ENCODE measurements around the gene NFIB.

NFIB gene

GRCh38 chr9:14248149-14248548 is 65.8 kb downstream of the NFIB start:
- H3K4me3 ChIP-seq (ENCODE audit: low read depth, low read length) = no peak overlapping the region
- no peak for DNase-seq (ENCODE audit: low read depth)
- TF ChIP-seq CTCF (IDR thresholded peaks at IDR 0.05; ENCODE audit: insufficient read depth, low read depth, low read length, missing control alignments) = no peak

GRCh38 chr9:14247577-14247976 is 66.4 kb downstream of the NFIB start:
- H3K4me3 ChIP-seq (ENCODE audit: low read depth, low read length) = no peak overlapping the region
- DNase-seq (ENCODE audit: low read depth) = no peak
- no peak for TF ChIP-seq CTCF (IDR thresholded peaks at IDR 0.05; ENCODE audit: insufficient read depth, low read depth, low read length, missing control alignments)

GRCh38 chr9:14246951-14247350 is 67.0 kb downstream of the NFIB start:
- no peak overlapping the region for H3K4me3 ChIP-seq (ENCODE audit: low read depth, low read length)
- DNase-seq (ENCODE audit: low read depth) = no peak
- TF ChIP-seq CTCF (IDR thresholded peaks at IDR 0.05; ENCODE audit: insufficient read depth, low read depth, low read length, missing control alignments) = no peak

GRCh38 chr9:14245901-14246525 is 67.9 kb downstream of the NFIB start:
- TF ChIP-seq CTCF (IDR thresholded peaks at IDR 0.05; ENCODE audit: insufficient read depth, low read depth, low read length, missing control alignments) = no peak
- H3K4me3 ChIP-seq (ENCODE audit: low read depth, low read length) = no peak overlapping the region
- no peak for DNase-seq (ENCODE audit: low read depth)

- H3K4me3 ChIP-seq (ENCODE audit: low read depth, low read length) = no peak overlapping the region
- no peak for TF ChIP-seq CTCF (IDR thresholded peaks at IDR 0.05; ENCODE audit: insufficient read depth, low read depth, low read length, missing control alignments)
- no peak for DNase-seq (ENCODE audit: low read depth)
These were observed 70.4 kb downstream of the NFIB start for GRCh38 chr9:14243514-14244042.

- no peak overlapping the region for H3K4me3 ChIP-seq (ENCODE audit: low read depth, low read length)
- no peak for DNase-seq (ENCODE audit: low read depth)
- TF ChIP-seq CTCF (IDR thresholded peaks at IDR 0.05; ENCODE audit: insufficient read depth, low read depth, low read length, missing control alignments) = no peak
These were observed 71.7 kb downstream of the NFIB start for GRCh38 chr9:14242150-14242805.
